ENCODE measurements around the gene ADGRF1. TPM values are rescaled to one million over a fixed set of nuclear protein-coding genes. Genes with fewer than 3 reads are reported as not detected.
A peak's percentile ranks its signal among the peaks of the same experiment; 100 is the strongest.

Gene ADGRF1
- total and polyA plus RNA-seq, 2 donors (not counting 1 experiment from before 2014, with no cell fraction given) = not detected

DNA sequence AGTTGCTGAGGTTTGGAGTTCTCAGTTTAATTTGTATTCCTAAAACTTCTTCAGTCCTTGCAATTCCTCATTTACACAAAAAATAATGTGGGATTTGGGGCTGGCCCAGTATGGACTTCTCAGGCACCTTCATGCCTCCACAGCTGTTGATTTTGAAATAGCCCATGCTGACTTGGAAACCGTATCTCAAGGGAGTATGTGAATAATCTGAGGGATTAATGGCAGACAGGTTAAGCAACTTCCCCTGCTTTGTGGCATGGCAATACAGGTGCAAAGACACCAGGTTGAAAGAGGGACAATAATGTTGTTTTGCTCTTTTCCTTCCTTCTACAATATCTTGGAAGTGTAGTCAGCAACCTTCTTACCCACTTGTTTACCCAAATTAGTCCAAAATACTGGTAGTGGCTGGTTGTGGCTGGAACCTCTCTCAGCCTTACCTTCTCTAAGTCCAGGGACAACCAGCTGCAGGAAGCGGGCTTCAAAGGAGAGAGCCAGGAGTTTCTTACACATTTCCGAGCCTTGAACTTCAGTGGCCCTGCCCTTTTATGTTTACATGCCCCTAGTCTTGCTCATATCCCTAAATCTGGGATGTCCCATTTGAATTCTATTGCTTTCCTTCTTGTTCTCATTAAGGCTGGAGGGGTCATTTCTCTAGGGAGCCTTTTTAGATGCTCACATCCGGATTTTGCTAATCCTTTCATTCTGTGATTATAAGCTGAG is 44.1 kb upstream of the ADGRF1 start:
- Histone ChIP-seq H3K79me2 (ENCODE audit: control insufficient read depth, insufficient read depth, low read length) (no peaks in the 10 kb centered on the region), H3K4me2 (ENCODE audit: extremely low read depth, insufficient read depth, low read length) (no peak overlapping the region), H3K4me1 (ENCODE audit: control insufficient read depth, extremely low read depth, insufficient read depth, low read length) (peaks cover 2% of the 10 kb centered on the region), H3K4me3 (replicated peaks in 1 of 4; ENCODE audit: control extremely low read depth in 1 of 4, insufficient read depth in 1 of 4, low read depth in 3 of 4, low read length in 4 of 4) (no peak overlapping the region), H3K9ac (ENCODE audit: insufficient read depth, low read length) (no peak overlapping the region), H2AFZ (ENCODE audit: low read length) (no peak overlapping the region), H3K9me3 (ENCODE audit: control insufficient read depth, insufficient read depth, low read depth, low read length) (no peaks in the 10 kb centered on the region), H3K36me3 (ENCODE audit: control insufficient read depth, insufficient read depth, low read length) (no peaks in the 10 kb centered on the region), H3K27me3 (ENCODE audit: control insufficient read depth, insufficient read depth, low read length) (no peaks in the 10 kb centered on the region), H3K27ac (ENCODE audit: insufficient read depth, low read length) (no peak overlapping the region), H4K20me1 (ENCODE audit: control insufficient read depth, extremely low read depth, insufficient read depth, low read length) (no peaks in the 10 kb centered on the region)
- DNase-seq (ENCODE audit: low read depth in 2 of 2) = no peak
- TF ChIP-seq CTCF (conservative IDR thresholded peaks at IDR 0.05 in 1 of 2, IDR thresholded peaks at IDR 0.05 in 1 of 2; ENCODE audit: low read depth in 1 of 2, low read length in 2 of 2) = no peak
- no peak for TF ChIP-seq EZH2 (IDR thresholded peaks at IDR 0.05; ENCODE audit: low read length, missing control alignments)

DNA sequence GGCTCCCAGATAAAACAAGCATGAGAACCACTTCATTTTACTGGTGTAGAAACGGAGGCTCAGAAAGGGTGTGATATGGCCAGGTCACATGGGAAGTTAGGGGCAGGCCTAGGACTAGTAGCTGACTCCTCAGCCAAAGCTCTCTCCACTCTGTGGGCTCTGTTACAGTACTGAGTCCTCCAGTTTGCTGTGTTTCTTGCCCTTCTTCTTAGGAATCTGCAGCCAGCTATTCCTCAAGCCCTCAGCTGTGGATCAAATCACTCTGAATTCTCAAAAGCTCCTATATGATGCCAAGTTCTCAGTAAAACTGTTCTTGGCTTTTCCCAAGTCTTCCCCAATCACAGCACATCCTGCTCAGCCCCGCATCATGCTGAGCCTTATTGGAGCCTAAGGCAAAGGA is 42.5 kb upstream of the ADGRF1 start:
- H4K20me1 ChIP-seq (ENCODE audit: control insufficient read depth, extremely low read depth, insufficient read depth, low read length) = no peaks in the 10 kb centered on the region
- no peaks in the 10 kb centered on the region for H3K9me3 ChIP-seq (ENCODE audit: control insufficient read depth, insufficient read depth, low read depth, low read length)
- H3K36me3 ChIP-seq (ENCODE audit: control insufficient read depth, insufficient read depth, low read length) = no peaks in the 10 kb centered on the region
- no peak overlapping the region for H3K27ac ChIP-seq (ENCODE audit: insufficient read depth, low read length)
- H3K9ac ChIP-seq (ENCODE audit: insufficient read depth, low read length) = no peak overlapping the region
- H3K4me3 ChIP-seq (replicated peaks in 1 of 4; ENCODE audit: control extremely low read depth in 1 of 4, insufficient read depth in 1 of 4, low read depth in 3 of 4, low read length in 4 of 4) = no peak overlapping the region
- H2AFZ ChIP-seq (ENCODE audit: low read length) = no peak overlapping the region
- H3K79me2 ChIP-seq (ENCODE audit: control insufficient read depth, insufficient read depth, low read length) = no peaks in the 10 kb centered on the region
- H3K27me3 ChIP-seq (ENCODE audit: control insufficient read depth, insufficient read depth, low read length) = no peaks in the 10 kb centered on the region
- peaks cover 2% of the 10 kb centered on the region for H3K4me1 ChIP-seq (ENCODE audit: control insufficient read depth, extremely low read depth, insufficient read depth, low read length)
- no peak for DNase-seq (ENCODE audit: low read depth in 2 of 2)
- TF ChIP-seq EZH2 (IDR thresholded peaks at IDR 0.05; ENCODE audit: low read length, missing control alignments) = no peak
- TF ChIP-seq CTCF (conservative IDR thresholded peaks at IDR 0.05 in 1 of 2, IDR thresholded peaks at IDR 0.05 in 1 of 2; ENCODE audit: low read depth in 1 of 2, low read length in 2 of 2) = no peak
- no peak overlapping the region for H3K4me2 ChIP-seq (ENCODE audit: extremely low read depth, insufficient read depth, low read length)

DNA sequence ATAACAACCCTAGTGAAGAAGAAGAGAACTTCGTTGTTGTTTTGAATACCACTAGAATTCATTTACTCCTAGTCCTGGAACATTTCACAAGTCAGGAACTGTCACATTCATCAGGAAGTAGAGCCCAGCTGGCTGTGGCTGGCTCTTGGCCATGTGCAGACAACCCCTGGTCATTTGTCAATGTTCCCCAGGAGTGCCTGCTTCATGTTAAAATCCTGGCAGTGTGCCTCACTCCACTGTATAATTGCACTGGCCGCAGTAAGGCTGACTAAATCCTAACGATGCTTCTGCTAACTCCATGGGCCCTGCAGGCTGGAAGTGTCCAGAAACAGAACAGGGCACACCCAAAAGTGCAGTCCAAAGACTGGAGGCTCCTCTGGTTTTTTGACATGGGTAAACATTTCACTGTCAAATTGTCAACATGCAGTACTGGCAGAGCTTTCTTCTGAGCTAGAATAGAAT is 41.5 kb upstream of the ADGRF1 start:
- no peak overlapping the region for H3K4me2 ChIP-seq (ENCODE audit: extremely low read depth, insufficient read depth, low read length)
- H3K9ac ChIP-seq (ENCODE audit: insufficient read depth, low read length) = no peak overlapping the region
- no peaks in the 10 kb centered on the region for H4K20me1 ChIP-seq (ENCODE audit: control insufficient read depth, extremely low read depth, insufficient read depth, low read length)
- H2AFZ ChIP-seq (ENCODE audit: low read length) = no peak overlapping the region
- H3K36me3 ChIP-seq (ENCODE audit: control insufficient read depth, insufficient read depth, low read length) = no peaks in the 10 kb centered on the region
- TF ChIP-seq CTCF (conservative IDR thresholded peaks at IDR 0.05 in 1 of 2, IDR thresholded peaks at IDR 0.05 in 1 of 2; ENCODE audit: low read depth in 1 of 2, low read length in 2 of 2) (no peak), EZH2 (IDR thresholded peaks at IDR 0.05; ENCODE audit: low read length, missing control alignments) (no peak)
- no peak overlapping the region for H3K27ac ChIP-seq (ENCODE audit: insufficient read depth, low read length)
- no peaks in the 10 kb centered on the region for H3K27me3 ChIP-seq (ENCODE audit: control insufficient read depth, insufficient read depth, low read length)
- H3K9me3 ChIP-seq (ENCODE audit: control insufficient read depth, insufficient read depth, low read depth, low read length) = no peaks in the 10 kb centered on the region
- H3K79me2 ChIP-seq (ENCODE audit: control insufficient read depth, insufficient read depth, low read length) = no peaks in the 10 kb centered on the region
- H3K4me3 ChIP-seq (replicated peaks in 1 of 4; ENCODE audit: control extremely low read depth in 1 of 4, insufficient read depth in 1 of 4, low read depth in 3 of 4, low read length in 4 of 4) = no peak overlapping the region
- peak; percentile 94 to 97 for DNase-seq (ENCODE audit: low read depth in 2 of 2)
- H3K4me1 ChIP-seq (ENCODE audit: control insufficient read depth, extremely low read depth, insufficient read depth, low read length) = peaks cover 2% of the 10 kb centered on the region
